ENCODE data around the gene SIGLEC14.

SIGLEC14 gene

GRCh38 chr19:51607077-51607476 lies 39.5 kb downstream of the SIGLEC14 start:
- peak; percentile 87 for DNase-seq (ENCODE audit: low spot score)
- in situ Hi-C loops (cut with MboI; ENCODE audit: low pct_unique_long_range_greater_than_20kb, low sequenced_read_pairs, unreplicated experiment), result loop anchor here (5.0 kb wide), 1 partner anchor 45 kb away; no protein-coding TSS in a partner anchor
- no peak for TF ChIP-seq CTCF (IDR thresholded peaks at IDR 0.05; ENCODE audit: extremely low read depth, insufficient read depth, missing control alignments)

DNA sequence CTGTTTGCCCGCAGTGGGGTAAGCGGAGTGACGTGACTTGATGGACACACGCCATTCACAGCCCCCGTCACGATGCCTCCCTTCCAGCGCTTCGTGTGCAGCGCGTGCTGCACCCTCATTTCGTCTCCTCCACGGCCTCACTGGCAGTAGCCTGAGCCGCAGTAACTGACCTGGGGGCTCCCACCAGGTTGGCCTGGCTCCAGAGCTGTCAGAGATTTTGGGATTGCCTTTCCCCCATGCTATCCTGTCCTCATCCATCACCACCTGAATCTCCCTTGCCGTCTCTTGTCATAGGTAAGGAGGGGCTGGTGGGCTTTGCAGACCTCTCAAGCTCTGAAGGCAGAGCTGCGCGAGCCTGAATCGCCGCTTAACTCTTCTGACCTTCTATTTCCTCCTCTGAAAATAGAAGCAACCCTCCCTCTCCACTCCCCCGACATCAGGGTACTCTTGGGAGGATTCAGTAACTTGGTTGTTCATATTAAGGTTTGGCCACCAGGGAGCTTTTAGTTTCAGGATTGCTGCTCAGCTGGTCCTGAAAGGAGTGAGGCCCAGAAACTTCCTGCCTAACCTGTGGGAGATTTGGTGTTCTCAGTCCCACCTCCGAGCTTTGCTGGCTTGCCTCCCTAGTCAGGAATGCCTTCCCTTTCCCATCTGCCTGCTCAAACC lies 44.3 kb downstream of the SIGLEC14 start:
- peak; percentile 73 for DNase-seq (ENCODE audit: low spot score)
- TF ChIP-seq CTCF (IDR thresholded peaks at IDR 0.05; ENCODE audit: extremely low read depth, insufficient read depth, missing control alignments), result no peak
- in situ Hi-C loops (cut with MboI; ENCODE audit: low pct_unique_long_range_greater_than_20kb, low sequenced_read_pairs, unreplicated experiment), result no loop called here

- in situ Hi-C loops (cut with MboI; ENCODE audit: low pct_unique_long_range_greater_than_20kb, low sequenced_read_pairs, unreplicated experiment), result no loop called here
- peak; percentile 26 for TF ChIP-seq CTCF (IDR thresholded peaks at IDR 0.05; ENCODE audit: extremely low read depth, insufficient read depth, missing control alignments)
These were observed 45.6 kb downstream of the SIGLEC14 start for GRCh38 chr19:51600940-51601580.

DNA sequence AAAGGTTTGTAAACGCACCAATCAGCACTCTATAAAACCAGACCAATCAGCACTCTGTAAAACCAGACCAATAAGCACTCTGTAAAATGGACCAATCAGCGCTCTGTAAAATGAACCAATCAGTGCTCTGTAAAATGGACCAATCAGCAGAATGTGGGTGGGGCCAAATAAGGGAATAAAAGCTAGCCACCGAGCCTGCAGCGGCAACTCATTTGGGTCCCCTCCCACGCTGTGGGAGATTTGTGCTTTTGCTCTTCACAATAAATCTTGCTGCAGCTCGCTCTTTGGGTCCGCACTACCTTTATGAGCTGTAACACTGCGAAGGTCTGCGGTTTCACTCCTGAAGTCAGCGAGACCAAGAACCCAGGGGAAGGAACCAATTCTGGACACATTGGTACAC lies 47.5 kb downstream of the SIGLEC14 start:
- no peak for TF ChIP-seq CTCF (IDR thresholded peaks at IDR 0.05; ENCODE audit: extremely low read depth, insufficient read depth, missing control alignments)
- in situ Hi-C loops (cut with MboI; ENCODE audit: low pct_unique_long_range_greater_than_20kb, low sequenced_read_pairs, unreplicated experiment), result no loop called here
- DNase-seq (ENCODE audit: low spot score), result no peak

More at GRCh38 chr19:51600940-51601580, 45.6 kb downstream of the SIGLEC14 start:
- DNase-seq (ENCODE audit: low spot score), result peak; percentile 54

DNA sequence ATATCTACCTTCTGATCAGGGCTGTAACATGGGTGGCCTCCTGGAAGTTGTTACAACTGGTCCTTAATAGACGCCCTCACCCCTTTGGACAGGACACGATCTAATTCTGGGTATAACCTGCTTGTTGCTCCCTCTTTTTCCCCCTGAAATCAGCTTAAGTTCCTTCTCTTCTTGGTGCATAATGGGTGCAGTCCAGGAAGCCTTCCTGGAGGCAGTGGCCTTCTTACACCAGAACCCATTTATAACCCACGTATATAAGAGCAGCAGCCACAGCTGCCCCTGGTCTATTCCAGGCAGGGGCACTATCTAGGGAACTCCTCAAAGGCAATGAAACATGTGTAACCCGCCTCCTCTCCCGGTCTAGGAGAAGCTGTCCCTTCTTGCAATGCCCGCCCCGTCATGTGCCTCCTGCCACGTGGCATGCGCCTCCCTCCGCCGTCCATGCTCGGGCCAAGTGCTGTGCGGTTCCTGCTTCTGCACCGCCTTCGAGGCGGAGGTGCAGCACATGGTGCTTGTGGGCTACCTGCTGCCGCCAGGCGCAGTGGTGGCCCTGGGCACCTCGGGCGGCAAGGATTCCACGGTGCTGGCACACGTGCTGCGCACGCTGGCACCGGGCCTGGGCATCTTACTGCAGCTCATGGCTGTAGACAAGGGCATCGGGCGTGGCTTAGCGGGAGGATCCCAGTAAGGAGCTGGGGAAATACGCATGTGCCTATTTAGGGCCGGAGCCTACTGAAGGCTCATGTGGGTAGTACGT lies 48.3 kb downstream of the SIGLEC14 start:
- in situ Hi-C loops (cut with MboI; ENCODE audit: low pct_unique_long_range_greater_than_20kb, low sequenced_read_pairs, unreplicated experiment), result no loop called here
- no peak for DNase-seq (ENCODE audit: low spot score)
- TF ChIP-seq CTCF (IDR thresholded peaks at IDR 0.05; ENCODE audit: extremely low read depth, insufficient read depth, missing control alignments), result no peak
